HG03520 (cell line): ENCODE measurements around the gene MRGPRX2.

Experiments
- ATAC-seq: cut with Tn5 transposase; IDR thresholded peaks from one replicate; pipeline ENCODE4 v1.9.1; 2021; ENCODE audit warnings: mild to moderate bottlenecking, moderate library complexity; ENCODE audit not compliant: unreplicated experiment

The MRGPRX2 gene

GRCh38 chr11:19013181-19013857 lies 47.2 kb downstream of the MRGPRX2 start:
- ATAC-seq, result no peak

GRCh38 chr11:19012636-19013035 lies 47.9 kb downstream of the MRGPRX2 start:
- no peak for ATAC-seq
